Stimulated activated CD4-positive, alpha-beta T cell treated with anti-CD3 and anti-CD28 coated beads, Interleukin-4, amount 100 ng/mL, for 1 hour (primary cell): ENCODE results near the gene KDSR.
A peak's percentile ranks its signal among the peaks of the same experiment; 100 is the strongest.

Source experiments
- DNase-seq: peaks from one replicate; pipeline ENCODE4 v3.0.0-alpha.2; 2020

The KDSR gene, protein sequence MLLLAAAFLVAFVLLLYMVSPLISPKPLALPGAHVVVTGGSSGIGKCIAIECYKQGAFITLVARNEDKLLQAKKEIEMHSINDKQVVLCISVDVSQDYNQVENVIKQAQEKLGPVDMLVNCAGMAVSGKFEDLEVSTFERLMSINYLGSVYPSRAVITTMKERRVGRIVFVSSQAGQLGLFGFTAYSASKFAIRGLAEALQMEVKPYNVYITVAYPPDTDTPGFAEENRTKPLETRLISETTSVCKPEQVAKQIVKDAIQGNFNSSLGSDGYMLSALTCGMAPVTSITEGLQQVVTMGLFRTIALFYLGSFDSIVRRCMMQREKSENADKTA

DNA sequence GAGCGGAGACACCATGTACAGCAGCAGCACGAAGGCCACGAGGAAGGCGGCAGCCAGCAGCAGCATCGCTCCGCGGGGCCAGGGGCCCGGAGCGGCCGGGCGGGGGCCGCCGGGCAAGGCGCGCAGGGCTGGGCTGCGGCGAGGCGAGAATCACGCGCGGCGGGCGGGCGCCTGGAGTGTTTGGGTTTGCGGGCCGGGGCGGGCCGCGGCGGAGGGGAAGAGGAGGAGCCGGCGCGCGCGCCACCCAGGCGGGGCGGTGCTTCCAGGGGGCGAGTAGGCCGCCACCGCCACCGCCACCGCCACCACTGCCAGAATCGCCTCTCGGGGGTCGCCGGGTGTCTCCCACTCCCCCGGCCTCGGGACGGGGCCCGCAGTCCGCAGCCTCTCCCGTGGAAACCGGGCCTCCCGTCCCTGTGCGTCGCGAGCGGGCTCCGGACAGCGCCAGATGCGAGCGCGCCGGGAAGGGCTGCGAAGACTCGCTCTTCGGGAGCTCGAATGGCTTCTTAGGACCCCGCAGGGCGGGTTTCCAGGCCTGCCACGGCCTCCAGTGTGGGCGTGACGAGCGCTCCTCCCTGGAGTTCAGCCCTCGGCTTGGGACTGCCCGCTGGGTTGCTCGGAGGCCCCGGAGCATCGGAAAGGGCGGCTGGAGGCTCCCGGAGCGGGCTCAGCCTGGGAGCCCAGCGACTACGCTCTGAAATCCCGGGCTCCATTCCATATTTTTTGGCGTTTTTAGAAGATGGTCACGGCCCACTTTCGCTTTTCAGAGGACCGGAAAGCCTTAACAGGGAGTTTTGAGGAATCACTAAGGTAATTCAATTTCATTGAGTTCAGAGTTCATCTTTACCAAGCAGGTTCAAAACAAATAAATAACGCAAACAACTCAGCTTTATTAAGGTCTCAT, at the start of gene KDSR:
Gene KDSR, minus strand, starts transcription at position 154 of the 901 bp plus-strand sequence. Its CDS starts 88 bp downstream, at position 66.
- DNase-seq, result peak; percentile 86

DNA sequence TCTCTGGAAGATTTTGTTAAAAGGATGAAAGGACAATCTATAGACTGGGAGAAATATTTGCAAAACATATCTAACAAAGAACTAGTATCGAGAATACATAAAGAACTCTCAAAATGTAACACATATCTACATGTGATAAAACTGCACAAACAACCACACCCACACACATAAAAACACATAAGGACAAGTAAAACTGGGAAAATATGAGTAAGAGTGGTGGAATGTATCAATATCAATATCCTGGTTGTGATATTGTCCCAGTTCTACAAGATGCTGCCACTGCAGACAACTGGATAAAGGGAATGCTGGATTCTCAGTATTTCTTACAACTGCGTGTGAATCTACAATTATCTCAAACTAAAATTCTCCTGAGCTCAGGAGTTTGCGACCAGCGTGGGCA, 45.9 kb upstream of the KDSR start:
- DNase-seq, result no peak

DNA sequence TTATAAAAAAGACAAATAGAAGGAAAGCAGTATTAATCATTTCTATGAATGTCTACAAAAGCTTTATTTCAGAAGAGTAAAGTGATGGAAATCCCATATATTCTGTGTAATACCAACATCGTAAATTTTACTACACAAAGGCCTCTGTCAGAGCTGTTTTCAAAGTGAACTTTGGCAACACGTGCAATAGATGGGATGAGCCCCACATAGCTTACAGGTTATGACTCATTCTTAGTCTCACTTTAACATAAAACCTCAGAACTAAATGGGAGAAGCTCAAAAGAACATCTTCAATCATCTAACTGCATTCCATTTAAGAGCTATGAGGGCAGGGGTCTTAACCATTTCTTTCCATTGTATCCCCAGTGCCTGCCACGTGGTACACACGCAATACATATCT, 43.8 kb upstream of the KDSR start:
- no peak for DNase-seq

DNA sequence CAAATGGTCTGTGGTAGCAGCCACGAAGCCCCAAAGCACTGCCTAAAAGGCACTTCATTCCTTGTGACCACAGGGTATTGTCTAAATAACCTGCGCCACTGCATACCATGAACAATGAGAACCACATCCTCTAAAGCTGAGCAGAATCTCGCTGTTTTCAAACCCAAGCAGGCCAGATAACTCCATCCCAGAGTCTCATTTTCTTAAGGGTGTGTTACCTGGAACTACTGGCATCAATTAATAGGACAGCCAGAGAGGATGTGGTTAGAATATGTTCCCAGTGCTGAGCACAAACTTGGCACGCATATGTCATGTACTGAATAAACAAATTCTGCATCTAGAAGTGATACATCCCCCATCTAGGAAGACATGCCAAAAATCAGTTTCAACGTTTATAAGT, 42.3 kb upstream of the KDSR start:
- no peak for DNase-seq

DNA sequence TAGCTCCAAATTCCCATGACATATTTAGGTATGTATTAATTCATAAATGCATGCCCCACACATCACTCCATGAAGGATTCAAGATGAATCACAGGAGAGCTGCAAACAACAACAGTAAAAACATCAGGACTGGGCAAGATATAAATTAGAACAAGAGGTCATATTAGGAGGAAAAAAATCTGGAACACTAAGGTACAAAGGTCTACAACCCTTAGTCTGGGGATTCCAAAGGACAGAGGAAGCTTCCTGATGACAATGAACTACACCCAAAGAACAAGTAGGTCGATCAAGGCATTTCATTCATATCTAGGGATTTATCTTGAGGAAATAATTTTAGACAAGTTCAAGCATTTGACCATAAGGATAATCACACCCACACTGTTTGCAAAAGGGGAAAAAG, 40.7 kb upstream of the KDSR start:
- no peak for DNase-seq

DNA sequence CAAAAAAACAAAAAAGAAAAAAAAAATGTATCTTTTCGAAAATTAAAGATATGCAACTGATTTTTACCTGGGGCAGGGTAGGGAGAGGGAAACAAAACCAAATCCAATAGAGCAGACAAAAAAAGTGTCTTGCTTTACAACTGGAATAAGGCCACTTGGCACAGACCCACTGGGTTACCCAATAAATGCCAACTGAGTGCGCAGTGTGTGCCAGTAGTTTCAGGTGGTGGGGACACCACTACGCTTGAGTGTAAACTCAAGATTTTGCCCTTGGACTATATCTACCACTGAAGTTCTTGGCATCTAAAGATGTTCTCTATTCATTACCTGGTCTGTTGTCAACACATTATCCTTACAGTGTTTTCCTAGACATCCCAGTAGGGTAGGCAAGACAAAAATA, 39.0 kb upstream of the KDSR start:
- DNase-seq, result no peak

DNA sequence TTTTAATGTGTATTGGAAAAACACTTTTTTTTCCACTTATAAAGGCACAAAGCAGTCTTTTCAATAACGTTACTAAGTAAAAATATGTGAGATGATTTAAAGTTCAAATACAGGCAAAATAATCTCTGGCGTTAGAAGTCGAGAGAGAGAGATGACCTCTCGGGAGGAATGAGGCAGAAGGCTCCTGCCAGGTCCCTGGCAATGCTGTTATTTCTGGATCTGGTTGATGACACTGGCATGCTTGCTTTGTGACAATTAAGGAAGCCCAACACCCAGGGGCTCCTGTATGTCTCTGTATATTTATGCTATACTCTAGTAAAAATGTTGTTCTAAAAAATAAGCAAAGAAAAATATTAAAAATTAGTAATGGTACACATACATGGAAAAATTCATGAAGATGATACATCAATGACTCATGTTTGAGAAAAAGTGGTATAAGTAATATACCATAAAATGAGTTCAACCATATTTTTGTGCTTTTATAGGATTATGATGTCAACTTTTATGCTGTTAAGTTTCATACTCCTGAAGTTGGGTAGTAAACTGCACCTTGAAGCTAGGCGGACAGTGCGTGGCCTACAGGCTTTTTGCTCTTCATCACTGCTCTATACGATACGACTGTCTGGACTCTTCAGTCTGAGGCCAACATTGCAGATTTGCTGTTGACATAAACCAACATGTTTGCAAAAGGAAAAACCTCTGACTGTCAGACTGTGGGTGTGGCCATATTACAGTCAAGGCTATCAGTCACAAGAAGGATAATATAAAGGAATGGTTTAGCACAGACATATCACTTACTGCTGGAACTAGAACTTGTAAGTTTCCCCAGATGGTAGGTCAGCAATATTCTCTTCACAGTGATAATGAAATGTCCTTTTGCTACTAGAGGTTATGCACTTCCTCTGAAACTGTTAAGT, 35.5 kb upstream of the KDSR start:
- no peak for DNase-seq

DNA sequence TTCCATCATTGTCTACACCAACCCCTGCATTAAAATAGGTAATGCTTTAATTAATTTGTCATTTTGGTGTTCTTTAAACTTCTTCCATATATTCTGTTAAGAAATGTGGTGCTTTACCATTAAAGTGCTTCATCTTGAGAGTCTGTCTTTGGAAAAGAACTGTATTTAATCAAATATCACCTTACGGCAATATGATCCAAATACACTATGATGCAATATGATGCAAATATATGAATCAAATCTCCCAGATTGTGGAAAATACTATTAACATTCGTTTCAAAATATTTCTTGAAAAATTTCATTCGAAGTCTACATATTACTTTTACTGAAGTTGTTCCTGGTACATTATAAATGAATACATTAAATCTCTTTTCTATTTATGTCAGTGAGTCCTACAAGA, 32.3 kb upstream of the KDSR start:
- no peak for DNase-seq

DNA sequence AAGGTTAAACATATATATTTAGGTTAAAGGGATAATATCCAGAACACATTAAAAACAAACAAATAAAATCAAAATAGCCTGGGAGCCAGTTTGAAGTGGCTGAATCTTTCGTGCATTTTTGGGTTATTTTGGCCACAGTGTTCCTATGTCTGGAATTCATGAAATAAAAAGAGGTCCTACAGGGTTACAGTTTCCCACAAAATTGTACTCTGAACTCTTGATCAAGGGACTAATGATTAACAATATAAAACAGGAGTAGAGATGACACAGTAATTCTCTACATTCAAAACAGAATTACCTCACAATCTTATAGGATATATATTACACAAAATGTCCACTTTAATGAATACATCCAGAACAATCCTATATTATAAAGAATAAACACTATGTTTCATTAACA, 30.3 kb upstream of the KDSR start:
- no peak for DNase-seq

DNA sequence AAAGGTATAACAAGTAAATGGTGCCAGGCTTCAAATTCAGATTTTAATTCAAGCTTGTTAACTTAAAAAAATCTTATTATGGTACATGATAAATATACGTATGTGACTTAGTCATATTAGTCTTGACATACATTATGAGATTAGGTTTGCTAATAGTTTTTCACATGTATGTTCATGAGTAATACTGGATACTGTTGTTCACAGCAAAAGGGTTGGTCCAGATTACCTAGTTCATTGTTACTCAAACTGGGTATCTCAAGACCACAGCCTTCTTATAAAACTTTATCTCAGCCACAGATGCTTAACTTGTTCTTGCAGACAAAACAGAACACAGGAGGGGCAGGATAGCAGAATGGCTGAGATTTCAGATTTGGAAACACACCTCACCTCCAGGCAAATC, 28.5 kb upstream of the KDSR start:
- no peak for DNase-seq

DNA sequence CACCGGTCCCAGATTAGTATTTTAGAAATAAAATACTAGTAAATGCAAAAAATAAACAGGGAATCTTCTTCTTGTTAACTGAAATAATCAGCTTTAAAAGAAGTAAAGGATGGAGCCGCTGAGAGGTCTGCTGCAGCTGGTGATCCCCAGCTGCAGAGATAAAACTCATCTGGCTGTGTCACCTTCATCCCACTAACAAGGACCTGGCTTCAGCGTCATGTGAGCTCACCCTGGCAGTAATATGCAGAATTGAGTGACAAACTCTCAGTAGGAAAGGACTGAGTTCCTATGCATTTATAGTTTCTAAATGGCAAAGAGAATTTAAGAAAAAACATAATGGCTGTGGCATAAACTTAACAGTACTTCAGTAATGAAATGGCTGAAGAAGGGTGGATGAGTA, 27.9 kb upstream of the KDSR start:
- DNase-seq, result no peak

DNA sequence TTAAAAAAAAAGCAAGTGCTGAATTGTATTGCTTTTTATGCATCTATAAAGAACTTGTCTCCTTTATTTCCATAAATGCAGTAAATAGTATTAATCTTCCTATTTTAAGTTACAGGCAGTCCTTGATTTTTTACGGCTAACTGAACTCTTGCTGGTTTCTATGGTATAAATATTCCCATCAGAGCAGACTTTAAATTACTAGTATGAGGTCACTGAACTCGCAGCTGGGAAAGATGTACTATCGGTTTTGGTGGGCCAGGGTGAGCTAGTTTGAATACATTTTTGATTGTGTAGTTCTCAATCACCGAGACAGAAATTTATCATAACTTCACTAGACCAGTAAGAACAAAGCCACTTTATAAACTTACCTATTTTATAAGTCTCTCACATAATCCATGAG, 20.9 kb upstream of the KDSR start:
- no peak for DNase-seq

DNA sequence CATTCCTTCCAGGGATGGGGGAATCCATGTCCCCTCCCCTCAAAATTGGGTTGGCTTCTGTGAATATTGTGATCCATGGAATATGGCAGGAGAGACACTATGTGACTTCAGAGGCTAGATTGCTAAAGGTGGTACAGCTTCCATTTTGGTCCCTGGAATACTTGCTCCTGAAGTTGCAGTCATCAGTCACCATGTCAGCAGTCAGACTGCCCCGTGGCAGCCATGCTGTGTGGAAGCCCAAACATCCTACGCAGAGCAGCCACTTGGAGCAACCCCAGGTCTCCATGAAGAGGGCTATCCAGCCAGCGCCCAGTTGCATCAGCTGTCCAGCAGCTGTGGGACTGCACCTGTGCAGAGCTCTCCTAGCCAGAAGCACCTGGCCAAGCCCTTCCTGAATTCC, 15.8 kb upstream of the KDSR start:
- no peak for DNase-seq

DNA sequence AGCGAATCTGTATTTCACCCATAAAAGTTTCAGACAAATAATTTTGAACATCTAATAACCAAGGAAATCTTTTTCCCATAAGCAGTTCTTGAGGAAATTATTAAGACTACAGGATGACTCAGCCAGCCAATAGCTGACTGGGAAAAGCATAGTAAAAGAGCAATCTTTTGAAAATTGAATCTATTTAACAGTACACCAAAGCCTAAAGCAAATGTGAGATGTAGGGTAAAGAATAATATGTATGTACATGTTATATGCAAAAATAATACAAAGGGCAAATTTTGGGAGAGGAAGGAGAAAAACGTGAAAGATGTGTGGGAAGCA, 12.6 kb upstream of the KDSR start:
- no peak for DNase-seq

DNA sequence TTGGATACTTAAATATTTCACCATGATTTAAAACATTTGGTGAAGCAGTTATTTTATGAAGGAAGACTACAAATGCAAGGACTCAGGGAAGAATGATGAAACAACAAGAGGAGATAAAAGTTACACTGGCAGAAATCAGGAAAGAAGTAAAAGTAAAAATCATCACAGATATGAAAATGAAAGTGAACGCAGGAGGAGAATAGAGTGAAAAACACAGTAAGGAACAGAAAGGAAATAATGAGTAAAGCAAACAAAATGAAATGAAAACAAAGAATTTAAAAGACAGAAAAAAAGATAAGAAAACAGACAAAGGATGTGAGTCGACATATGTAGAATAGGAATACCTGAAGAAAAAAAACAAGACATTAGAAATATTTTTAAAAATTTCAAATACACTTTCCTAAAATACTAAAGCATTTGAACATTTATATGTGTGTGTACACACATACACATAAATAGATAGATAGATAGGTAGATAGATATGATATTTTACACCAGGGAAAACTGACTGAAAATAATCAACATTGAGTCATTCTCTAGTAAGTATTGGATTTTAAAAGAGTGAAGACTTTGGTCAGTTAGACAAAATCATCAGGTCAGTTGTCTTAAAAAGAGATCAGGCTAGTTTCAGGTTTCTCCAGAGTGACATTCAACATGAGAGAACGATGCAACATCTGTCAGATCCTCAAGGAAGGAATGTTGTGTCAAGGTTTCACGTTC, 12.1 kb upstream of the KDSR start:
- DNase-seq, result no peak

DNA sequence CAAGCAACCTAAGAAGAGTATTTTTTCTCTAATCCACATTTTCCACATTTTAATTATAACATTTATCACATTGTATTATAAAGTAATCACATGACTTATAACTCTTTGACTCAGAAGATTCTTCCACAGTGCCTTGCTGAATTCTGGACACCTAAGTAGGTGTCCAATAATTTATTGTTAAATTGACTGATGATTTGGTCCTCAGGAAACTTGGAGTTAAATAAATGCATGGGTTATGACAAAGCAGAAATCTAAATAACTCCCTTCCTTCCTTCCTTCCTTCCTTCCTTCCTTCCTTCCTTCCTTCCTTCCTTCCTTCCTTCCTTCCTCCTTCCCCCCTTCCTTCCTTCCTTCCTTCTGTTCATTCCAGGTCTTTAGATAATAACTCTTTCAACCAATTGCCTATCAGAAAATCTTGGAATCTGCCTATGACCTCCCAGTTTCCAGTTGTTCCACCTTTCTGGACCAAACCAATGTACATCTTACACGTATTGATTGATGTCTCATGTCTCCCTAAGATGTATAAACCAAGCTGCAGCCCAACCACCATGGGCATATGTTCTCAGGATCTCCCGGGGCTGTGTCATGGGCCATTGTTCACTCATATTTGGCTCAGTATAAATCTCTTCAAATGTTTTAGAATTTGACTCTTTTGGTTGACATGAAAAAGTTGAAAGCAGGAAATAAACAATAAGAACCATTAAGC, 10.4 kb upstream of the KDSR start:
- DNase-seq, result no peak

DNA sequence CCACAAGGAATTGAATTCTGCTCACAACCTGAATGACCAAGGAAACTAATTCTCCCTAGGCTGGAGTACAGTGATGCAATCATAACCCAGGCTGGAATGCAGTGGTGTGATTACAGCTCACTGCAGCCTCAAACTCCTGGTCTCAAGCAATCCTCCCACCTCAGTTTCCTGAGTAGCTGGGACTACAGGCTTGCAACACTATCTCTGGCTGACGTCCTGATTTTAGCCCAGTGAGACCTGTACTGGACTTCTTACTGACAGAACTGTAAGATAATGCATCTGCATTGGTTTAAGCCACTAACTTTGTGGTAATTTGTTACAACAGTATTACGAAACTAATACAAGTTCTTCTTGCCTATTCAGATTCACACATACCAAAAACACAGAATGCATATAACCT, 9.5 kb upstream of the KDSR start:
- no peak for DNase-seq

DNA sequence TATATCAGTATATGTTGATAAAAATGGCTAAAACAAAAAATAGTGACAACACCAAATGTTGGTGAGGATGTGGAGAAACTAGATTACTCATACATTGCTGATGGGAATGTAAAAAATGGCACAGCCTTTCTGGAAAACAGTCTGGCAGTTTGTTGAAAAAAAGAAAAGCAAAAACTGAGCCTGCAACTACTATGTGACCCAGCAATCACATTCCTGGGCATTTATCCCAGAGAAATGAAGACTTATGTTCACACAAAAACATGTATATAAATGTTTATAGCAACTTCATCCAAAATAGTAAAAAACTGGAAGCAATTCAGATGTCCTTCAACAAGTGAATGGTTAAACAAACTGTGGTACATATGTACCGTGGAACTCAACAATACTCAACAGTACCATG, 7.5 kb upstream of the KDSR start:
- no peak for DNase-seq

DNA sequence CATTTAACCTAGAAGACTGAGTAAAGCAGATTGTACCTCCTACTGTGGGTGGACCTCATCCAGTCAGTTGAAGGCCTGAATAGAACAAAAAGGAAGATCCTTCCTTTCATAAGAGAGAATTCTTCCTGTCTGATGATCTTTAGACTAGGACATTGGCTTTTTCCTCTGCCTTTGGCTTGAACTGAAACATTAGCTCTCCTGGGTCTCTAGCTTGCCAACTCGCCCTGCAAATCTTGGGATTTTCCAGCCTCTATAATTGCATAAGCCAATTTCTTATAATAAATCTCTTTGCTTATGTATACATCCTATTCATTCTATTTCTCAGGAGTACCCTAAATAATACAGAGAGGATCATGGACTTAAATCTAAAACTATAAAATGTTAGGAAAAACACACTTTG, 6.2 kb upstream of the KDSR start:
- DNase-seq, result no peak

DNA sequence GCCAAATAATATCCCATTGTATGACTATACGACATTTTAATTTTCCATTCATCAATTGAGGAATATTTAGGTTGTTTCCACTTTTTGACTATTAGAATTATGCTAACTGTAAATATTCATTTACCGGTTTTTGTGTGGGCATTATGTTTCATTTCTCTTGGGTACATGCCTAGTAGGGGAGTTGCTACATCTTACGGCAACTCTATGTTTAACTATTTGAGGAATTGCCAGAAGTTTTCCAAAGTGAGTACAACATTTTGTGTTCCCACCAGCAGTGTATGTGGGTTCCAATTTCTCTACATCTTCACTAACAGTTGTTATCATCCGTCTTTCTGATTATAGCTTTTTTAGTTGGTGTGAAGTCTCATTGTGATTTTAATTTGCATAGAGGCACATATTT, 1.6 kb upstream of the KDSR start:
- no peak for DNase-seq

DNA sequence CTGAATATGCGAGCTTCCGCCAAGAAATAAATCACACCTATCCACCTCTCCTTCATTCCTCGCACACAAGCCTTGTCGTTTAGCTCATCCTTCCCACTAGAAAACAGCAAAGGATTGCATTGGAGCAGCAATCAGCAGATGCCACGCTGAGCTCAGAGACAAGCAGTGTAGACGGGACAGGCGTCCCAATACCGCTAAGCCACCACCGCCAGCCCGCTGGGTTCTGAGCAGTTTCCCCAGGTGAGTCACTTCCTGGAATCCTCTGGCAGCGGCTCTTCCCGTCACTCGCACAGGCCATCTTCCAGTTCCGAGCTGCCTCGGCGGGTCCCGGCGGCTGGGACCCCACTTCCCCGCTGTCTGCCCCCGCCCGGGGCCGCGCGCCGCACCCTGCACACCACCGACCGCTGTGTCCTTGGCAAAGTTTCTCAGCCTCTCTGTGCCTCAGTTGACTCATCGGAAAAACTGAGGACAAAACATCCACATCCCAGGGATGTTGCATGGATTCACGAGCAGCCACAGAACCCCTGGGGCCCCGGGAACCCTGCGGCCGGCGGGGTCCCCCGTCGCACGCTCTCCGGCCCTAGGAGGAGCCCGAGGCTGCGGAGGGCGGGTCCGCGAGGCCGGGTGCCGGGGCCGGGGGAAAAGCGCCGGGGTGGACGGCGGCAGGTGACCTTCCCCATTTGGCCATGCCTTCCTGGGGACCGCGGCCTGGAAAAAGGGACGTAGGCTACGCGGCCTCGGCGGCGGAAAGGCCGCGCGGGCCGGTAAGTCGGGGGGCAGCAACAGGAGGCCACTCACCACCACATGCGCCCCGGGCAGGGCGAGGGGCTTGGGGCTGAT, 573 bp downstream of the KDSR start:
- DNase-seq, result peak; percentile 70
